Activated T-helper 1 cell treated with anti-CD3 and anti-CD28 coated beads, Interleukin-2, amount 50 U/mL, for 16 hours (primary cell): ENCODE measurements around the gene ASPDH.
"Not testable (repeated sequence)": the region's sequence is repeated elsewhere in the genome, so short reads cannot be mapped to it uniquely, and the experiment has no call there.

ENCODE experiments used
- DNase-seq, 2 donors: peaks; one replicate each; pipeline ENCODE4 v3.0.0-alpha.2; 2020; ENCODE audit warnings: low read depth in 1 of 2, low spot score in 1 of 2

ASPDH gene

GRCh38 chr19:50548191-50549058, 34.7 kb upstream of the ASPDH start:
- DNase-seq: no peak

GRCh38 chr19:50547385-50548190, 33.9 kb upstream of the ASPDH start:
- no peak for DNase-seq

- no peak for DNase-seq
These were observed 33.0 kb upstream of the ASPDH start for GRCh38 chr19:50546527-50547221.

- DNase-seq: no peak
These were observed 29.2 kb upstream of the ASPDH start for GRCh38 chr19:50542943-50543342.

- peak; percentile 24 for DNase-seq
These were observed 24.1 kb upstream of the ASPDH start for GRCh38 chr19:50537769-50538230.

GRCh38 chr19:50537306-50537685, 23.6 kb upstream of the ASPDH start:
- DNase-seq: no peak

- DNase-seq: no peak
These were observed 23.1 kb upstream of the ASPDH start for GRCh38 chr19:50536662-50537305.

GRCh38 chr19:50535672-50536187, 22.0 kb upstream of the ASPDH start:
- DNase-seq: no peak

GRCh38 chr19:50534478-50534877, 20.8 kb upstream of the ASPDH start:
- no peak for DNase-seq

- DNase-seq: no peak
These were observed 19.2 kb upstream of the ASPDH start for GRCh38 chr19:50532952-50533351.

GRCh38 chr19:50531171-50531612, 17.5 kb upstream of the ASPDH start:
- no peak for DNase-seq

GRCh38 chr19:50528052-50528451, 14.3 kb upstream of the ASPDH start:
- not testable (repeated sequence) for DNase-seq

GRCh38 chr19:50522881-50523280, 9.2 kb upstream of the ASPDH start:
- DNase-seq: no peak

GRCh38 chr19:50520822-50521465, 7.2 kb upstream of the ASPDH start:
- DNase-seq: no peak

- no peak for DNase-seq
These were observed 5.4 kb upstream of the ASPDH start for GRCh38 chr19:50519006-50519575.

- DNase-seq: no peak
These were observed 4.6 kb upstream of the ASPDH start for GRCh38 chr19:50518091-50519005.

GRCh38 chr19:50517704-50518075, 4.0 kb upstream of the ASPDH start:
- no peak for DNase-seq

- no peak for DNase-seq
These were observed 3.4 kb upstream of the ASPDH start for GRCh38 chr19:50516964-50517703.
